CD4-positive, alpha-beta T cell treated with Interleukin-10 for 1 hour (primary cell): ENCODE data around the gene CDH11.

Experiments
- DNase-seq: peaks from one replicate; pipeline ENCODE4 v3.0.0-alpha.2; 2020

The CDH11 gene

GRCh38 chr16:65121870-65122723, at the start of gene CDH11:
CDH11 (minus strand) TSS chr16:65122063; CDS start chr16:65004869, 117,194 bp downstream.
- DNase-seq = no peak

GRCh38 chr16:65154321-65154720, 32.5 kb upstream of the CDH11 start:
- no peak for DNase-seq

- DNase-seq = no peak
Measured at GRCh38 chr16:65153365-65154105, 31.7 kb upstream of the CDH11 start.

- DNase-seq = no peak
Measured at GRCh38 chr16:65148804-65149203, 26.9 kb upstream of the CDH11 start.

GRCh38 chr16:65142276-65142675, 20.4 kb upstream of the CDH11 start:
- DNase-seq = no peak

GRCh38 chr16:65136681-65137080, 14.8 kb upstream of the CDH11 start:
- no peak for DNase-seq

GRCh38 chr16:65126845-65127624, 5.2 kb upstream of the CDH11 start:
- no peak for DNase-seq

GRCh38 chr16:65125871-65126270, 4.0 kb upstream of the CDH11 start:
- DNase-seq = no peak

GRCh38 chr16:65125322-65125721, 3.5 kb upstream of the CDH11 start:
- no peak for DNase-seq

- no peak for DNase-seq
Measured at GRCh38 chr16:65124596-65124995, 2.7 kb upstream of the CDH11 start.

GRCh38 chr16:65124212-65124548, 2.3 kb upstream of the CDH11 start:
- no peak for DNase-seq

- no peak for DNase-seq
Measured at GRCh38 chr16:65123396-65124211, 1.7 kb upstream of the CDH11 start.

GRCh38 chr16:65122724-65123395, 997 bp upstream of the CDH11 start:
- DNase-seq = no peak

- no peak for DNase-seq
Measured at GRCh38 chr16:65120831-65121721, 787 bp downstream of the CDH11 start.

- DNase-seq = no peak
Measured at GRCh38 chr16:65120461-65120830, 1.4 kb downstream of the CDH11 start.

- DNase-seq = no peak
Measured at GRCh38 chr16:65119901-65120401, 1.9 kb downstream of the CDH11 start.

GRCh38 chr16:65119435-65119834, 2.4 kb downstream of the CDH11 start:
- no peak for DNase-seq

GRCh38 chr16:65118871-65119270, 3.0 kb downstream of the CDH11 start:
- no peak for DNase-seq

GRCh38 chr16:65117811-65118448, 3.9 kb downstream of the CDH11 start:
- DNase-seq = peak; percentile 31

GRCh38 chr16:65116818-65117430, 4.9 kb downstream of the CDH11 start:
- no peak for DNase-seq
